ENCODE measurements around the gene COMMD4.

The COMMD4 gene

DNA sequence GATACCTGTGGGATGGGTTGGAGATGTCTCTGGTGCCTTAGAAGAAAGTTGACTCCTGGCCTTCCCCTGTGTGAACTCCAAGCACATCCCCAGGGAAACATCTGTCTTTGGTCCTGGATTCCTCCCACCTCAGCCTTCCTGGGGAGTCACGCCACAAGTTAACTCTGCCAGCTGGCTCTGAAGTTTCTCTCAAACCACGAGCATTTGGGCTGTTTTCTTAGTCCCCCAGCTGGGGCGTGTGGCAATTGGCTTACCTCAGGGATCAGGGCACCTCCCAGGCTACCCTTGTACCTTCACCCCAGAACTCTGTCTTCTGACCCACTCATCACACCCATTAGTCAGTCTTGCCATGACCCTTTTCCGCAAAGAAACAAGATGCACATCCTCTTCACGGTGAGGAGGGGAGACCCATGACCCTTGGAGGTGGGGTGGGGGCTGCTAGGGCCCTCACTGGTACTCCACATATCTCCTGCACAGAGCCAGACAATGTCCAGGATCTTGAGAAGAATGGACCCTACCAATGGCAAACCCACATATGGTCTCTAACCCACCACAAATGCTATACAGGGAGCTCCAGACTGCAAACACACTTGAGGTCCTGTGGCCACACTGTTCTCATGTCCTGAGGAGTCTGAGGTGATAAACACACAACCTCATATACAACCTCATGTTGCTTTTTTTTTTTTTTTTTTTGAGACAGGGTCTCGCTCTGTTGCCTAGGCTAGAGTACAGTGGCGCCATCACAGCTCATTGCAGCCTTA is 14.9 kb downstream of the COMMD4 start:
- no peak for DNase-seq (ENCODE audit: extremely low spot score)
- POLR2A ChIA-PET: interaction anchor here (0.7 to 4.8 kb wide), 4 partner anchors 10 to 101 kb away, joined by 3 to 36 read pairs (median 6); partner anchors contain the start of genes MAN2C1 and SIN3A
- TF ChIP-seq FOXA1 (IDR thresholded peaks at IDR 0.05): no peak
- no peak for TF ChIP-seq SUZ12 (IDR thresholded peaks at IDR 0.05)
- no peak for TF ChIP-seq ELF4 (IDR thresholded peaks at IDR 0.05)
- no peak for TF ChIP-seq ARNT (IDR thresholded peaks at IDR 0.05)
- TF ChIP-seq FOXK2 (IDR thresholded peaks at IDR 0.05): no peak
- TF ChIP-seq, protein P1, sequence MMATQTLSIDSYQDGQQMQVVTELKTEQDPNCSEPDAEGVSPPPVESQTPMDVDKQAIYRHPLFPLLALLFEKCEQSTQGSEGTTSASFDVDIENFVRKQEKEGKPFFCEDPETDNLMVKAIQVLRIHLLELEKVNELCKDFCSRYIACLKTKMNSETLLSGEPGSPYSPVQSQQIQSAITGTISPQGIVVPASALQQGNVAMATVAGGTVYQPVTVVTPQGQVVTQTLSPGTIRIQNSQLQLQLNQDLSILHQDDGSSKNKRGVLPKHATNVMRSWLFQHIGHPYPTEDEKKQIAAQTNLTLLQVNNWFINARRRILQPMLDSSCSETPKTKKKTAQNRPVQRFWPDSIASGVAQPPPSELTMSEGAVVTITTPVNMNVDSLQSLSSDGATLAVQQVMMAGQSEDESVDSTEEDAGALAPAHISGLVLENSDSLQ (IDR thresholded peaks at IDR 0.05): no peak
- no peak for TF ChIP-seq NFRKB (IDR thresholded peaks at IDR 0.05)
- TF ChIP-seq SP1 (IDR thresholded peaks at IDR 0.05): no peak
- no peak for TF ChIP-seq ZNF384 (IDR thresholded peaks at IDR 0.05)
- no peak for TF ChIP-seq TARDBP (IDR thresholded peaks at IDR 0.05)
- no peak for TF ChIP-seq CTBP1 (IDR thresholded peaks at IDR 0.05; ENCODE audit: borderline replicate concordance)
- CTCF ChIA-PET: no interaction called here

DNA sequence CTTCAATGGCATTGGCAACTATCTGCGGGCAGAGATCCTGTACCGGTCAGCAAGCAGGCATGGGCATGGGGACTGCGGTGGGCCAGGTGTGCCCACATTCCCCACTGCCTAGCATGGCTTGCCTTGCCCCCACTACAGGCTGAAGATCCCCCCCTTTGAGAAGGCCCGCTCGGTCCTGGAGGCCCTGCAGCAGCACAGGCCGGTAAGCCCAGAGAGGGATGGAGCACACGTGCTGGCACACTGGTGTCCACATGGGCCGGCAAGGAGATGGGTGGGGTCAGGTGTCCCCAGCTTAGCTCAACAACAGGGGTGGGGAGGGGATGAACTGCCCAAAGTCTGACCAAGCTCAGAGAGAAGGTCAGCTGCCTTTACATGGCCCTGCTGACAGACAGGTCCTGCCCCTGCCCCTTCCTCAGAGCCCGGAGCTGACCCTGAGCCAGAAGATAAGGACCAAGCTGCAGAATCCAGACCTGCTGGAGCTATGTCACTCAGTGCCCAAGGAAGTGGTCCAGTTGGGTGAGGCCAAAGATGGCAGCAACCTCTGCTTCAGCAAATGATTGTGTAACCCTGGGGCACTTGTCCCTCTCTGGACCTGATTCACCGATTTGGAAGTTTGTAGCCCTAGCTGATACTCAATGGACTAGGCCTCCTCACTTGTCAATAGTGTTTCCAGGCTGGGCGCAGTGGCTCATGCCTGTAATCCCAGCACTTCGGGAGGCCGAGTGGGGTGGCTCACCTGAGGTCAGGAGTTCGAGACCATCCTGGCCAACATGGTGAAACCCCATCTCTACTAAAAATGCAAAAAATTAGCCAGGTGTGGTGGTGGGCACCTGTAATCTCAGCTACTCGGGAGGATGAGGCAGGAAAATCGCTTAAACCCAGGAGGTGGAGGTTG is 16.6 kb downstream of the COMMD4 start:
- ChIA-PET CTCF (no interaction called here), POLR2A (interaction anchor here (1.2 to 6.0 kb wide), 4 partner anchors 8 to 329 kb away, joined by 3 to 58 read pairs (median 4); partner anchors contain the start of genes MAN2C1 and PPCDC)
- TF ChIP-seq FOXA1 (IDR thresholded peaks at IDR 0.05): no peak
- no peak for TF ChIP-seq ARNT (IDR thresholded peaks at IDR 0.05)
- no peak for TF ChIP-seq SP1 (IDR thresholded peaks at IDR 0.05)
- no peak for TF ChIP-seq L3MBTL2 (conservative IDR thresholded peaks at IDR 0.05)
- no peak for TF ChIP-seq FOXK2 (IDR thresholded peaks at IDR 0.05)
- no peak for TF ChIP-seq SUZ12 (IDR thresholded peaks at IDR 0.05)
- no peak for TF ChIP-seq ELF4 (IDR thresholded peaks at IDR 0.05)
- no peak for TF ChIP-seq TARDBP (IDR thresholded peaks at IDR 0.05)
- no peak for TF ChIP-seq BHLHE40 (IDR thresholded peaks at IDR 0.05; ENCODE audit: borderline replicate concordance)
- TF ChIP-seq, protein P1 (IDR thresholded peaks at IDR 0.05): no peak
- DNase-seq (ENCODE audit: extremely low spot score): no peak

DNA sequence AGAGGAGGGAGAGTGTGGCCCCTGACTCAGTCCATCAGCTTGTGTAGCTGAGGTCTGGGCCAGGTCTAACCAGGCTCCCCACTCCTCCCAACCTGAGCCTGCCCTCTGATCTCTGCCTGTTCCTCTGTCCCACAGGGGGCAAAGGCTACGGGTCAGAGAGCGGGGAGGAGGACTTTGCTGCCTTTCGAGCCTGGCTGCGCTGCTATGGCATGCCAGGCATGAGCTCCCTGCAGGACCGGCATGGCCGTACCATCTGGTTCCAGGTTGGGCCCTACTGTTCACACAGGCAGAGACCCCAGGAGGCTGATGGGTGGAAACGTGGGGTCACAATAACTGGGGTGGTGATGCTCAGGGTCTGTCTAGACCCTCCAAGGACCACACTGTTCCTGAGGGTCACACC is 17.7 kb downstream of the COMMD4 start:
- ChIA-PET CTCF (no interaction called here), POLR2A (interaction anchor here (0.6 to 6.0 kb wide), 4 partner anchors 15 to 330 kb away, joined by 3 to 58 read pairs (median 4); partner anchors contain the start of genes MAN2C1 and PPCDC)
- no peak for DNase-seq (ENCODE audit: extremely low spot score)
- TF ChIP-seq HDGF (IDR thresholded peaks at IDR 0.05; ENCODE audit: borderline replicate concordance): no peak
- no peak for TF ChIP-seq ARNT (IDR thresholded peaks at IDR 0.05)
- TF ChIP-seq FOXK2 (IDR thresholded peaks at IDR 0.05): no peak
- TF ChIP-seq CTBP1 (IDR thresholded peaks at IDR 0.05; ENCODE audit: borderline replicate concordance): no peak
- TF ChIP-seq FOXM1 (IDR thresholded peaks at IDR 0.05; ENCODE audit: borderline replicate concordance): no peak
- no peak for TF ChIP-seq SUZ12 (IDR thresholded peaks at IDR 0.05)
- TF ChIP-seq SP1 (IDR thresholded peaks at IDR 0.05): no peak
- TF ChIP-seq BHLHE40 (IDR thresholded peaks at IDR 0.05; ENCODE audit: borderline replicate concordance): no peak
- no peak for TF ChIP-seq L3MBTL2 (conservative IDR thresholded peaks at IDR 0.05)
- TF ChIP-seq ELF4 (IDR thresholded peaks at IDR 0.05): no peak
- TF ChIP-seq LEF1 (IDR thresholded peaks at IDR 0.05; ENCODE audit: borderline replicate concordance): no peak
- no peak for TF ChIP-seq FOXA1 (IDR thresholded peaks at IDR 0.05)
- TF ChIP-seq NFRKB (IDR thresholded peaks at IDR 0.05): no peak

DNA sequence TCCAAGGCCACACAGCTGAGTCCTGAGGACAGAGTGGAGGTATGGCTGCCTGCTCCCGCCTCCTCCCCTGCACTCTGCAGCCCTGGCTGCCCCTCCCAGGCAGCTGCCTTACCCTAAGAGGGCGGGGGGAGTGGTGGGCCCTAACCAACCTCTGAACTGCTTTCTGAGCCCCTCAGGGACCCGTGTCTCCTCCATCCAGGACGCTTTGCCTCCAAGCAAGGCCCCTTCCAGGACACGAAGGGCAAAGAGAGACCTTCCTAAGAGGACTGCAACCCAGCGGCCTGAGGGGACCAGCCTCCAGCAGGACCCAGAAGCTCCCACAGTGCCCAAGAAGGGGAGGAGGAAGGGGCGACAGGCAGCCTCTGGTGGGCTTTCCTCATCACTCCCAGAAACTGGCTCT is 18.6 kb downstream of the COMMD4 start:
- POLR2A ChIA-PET: interaction anchor here (1.4 to 6.0 kb wide), 3 partner anchors 11 to 99 kb away, joined by 4 to 58 read pairs (median 5); partner anchors contain the start of gene MAN2C1
- TF ChIP-seq NFRKB (IDR thresholded peaks at IDR 0.05) (no peak), ELF4 (IDR thresholded peaks at IDR 0.05) (no peak), CTBP1 (IDR thresholded peaks at IDR 0.05; ENCODE audit: borderline replicate concordance) (no peak), ZNF384 (IDR thresholded peaks at IDR 0.05) (no peak), FOXM1 (IDR thresholded peaks at IDR 0.05; ENCODE audit: borderline replicate concordance) (no peak), SP1 (IDR thresholded peaks at IDR 0.05) (no peak), SUZ12 (IDR thresholded peaks at IDR 0.05) (no peak)
- CTCF ChIA-PET: interaction anchor here (0.6 to 1.3 kb wide), 2 partner anchors 13 to 287 kb away, joined by 3 read pairs; no protein-coding TSS in a partner anchor
- DNase-seq (ENCODE audit: extremely low spot score): no peak

DNA sequence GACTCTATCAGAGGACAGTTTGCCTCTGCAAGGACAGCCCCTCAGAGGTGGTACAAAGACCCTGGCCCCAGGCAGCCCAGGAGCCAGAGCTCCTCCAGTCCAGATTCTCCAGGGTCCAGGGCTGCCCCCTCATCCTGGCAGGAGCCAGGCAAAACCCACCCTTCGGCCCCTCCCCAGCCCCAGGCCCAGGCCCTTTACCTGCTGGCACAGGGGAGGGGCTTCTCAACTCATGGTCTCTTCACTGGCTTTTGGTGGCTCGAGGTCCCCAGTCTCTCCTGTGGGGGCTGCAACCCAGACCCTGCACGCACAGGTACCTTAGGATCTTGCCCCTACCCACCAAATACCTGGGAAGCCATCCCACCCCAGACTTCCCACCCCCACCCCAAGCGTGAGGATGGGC is 19.5 kb downstream of the COMMD4 start:
- TF ChIP-seq, protein P1 (IDR thresholded peaks at IDR 0.05): no peak
- TF ChIP-seq BHLHE40 (IDR thresholded peaks at IDR 0.05; ENCODE audit: borderline replicate concordance) (no peak), FOXA1 (IDR thresholded peaks at IDR 0.05) (no peak), ARNT (IDR thresholded peaks at IDR 0.05) (no peak), SP1 (IDR thresholded peaks at IDR 0.05) (no peak), SUZ12 (IDR thresholded peaks at IDR 0.05) (no peak), TARDBP (IDR thresholded peaks at IDR 0.05) (no peak), LEF1 (IDR thresholded peaks at IDR 0.05; ENCODE audit: borderline replicate concordance) (no peak), ELF4 (IDR thresholded peaks at IDR 0.05) (no peak), NFRKB (IDR thresholded peaks at IDR 0.05) (no peak), HDGF (IDR thresholded peaks at IDR 0.05; ENCODE audit: borderline replicate concordance) (no peak), ZNF384 (IDR thresholded peaks at IDR 0.05) (no peak)
- no peak for DNase-seq (ENCODE audit: extremely low spot score)
- ChIA-PET CTCF (interaction anchor here (1.3 kb wide), 1 partner anchor 12 kb away, joined by 3 read pairs; no protein-coding TSS in a partner anchor), POLR2A (interaction anchor here (1.5 to 6.0 kb wide), 2 partner anchors 11 to 13 kb away, joined by 5 to 58 read pairs; partner anchors contain the start of gene MAN2C1)
